ENCODE measurements around the gene ZBTB17.
"Not testable (repeated sequence)": the region's sequence is repeated elsewhere in the genome, so short reads cannot be mapped to it uniquely, and the experiment has no call there.

Gene ZBTB17

DNA sequence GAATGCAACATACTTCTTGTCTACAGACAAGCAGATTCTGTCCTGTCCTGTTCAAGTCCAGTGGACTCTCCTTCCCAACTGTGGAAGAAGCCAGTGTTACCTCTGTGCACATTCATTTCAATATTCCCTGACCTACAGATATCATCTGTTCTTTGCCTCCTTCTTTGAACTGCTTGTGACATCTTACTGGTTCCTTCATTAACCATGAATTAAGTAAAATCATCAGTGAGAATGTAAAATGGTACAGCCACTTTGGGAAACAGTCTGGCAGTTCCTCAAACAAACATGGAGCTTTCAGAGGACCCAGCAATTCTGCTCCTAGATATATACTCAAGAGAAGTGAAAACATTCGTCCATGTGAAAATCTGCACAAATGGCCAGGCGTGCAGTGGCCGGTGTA lies 34.9 kb upstream of the ZBTB17 start:
- no peak for DNase-seq

DNA sequence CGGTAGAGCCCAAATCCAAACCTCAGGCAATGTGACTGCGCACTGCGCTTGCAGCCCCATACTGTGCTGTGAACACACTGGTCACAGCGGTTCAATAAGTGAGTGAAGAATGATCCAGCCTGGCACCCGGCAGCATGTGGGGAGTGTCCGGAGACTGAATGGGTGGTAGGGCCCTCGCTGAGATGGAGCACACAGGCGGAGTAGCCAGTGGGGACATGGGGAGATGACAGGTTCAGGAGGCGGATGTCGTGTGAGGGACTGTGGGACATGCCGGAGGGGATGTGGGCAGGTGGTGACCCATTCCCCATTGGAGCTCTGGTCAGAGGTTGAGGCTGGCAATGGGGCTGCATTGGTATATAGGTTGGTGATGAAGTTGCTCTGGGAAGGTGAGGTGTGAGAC lies 33.8 kb upstream of the ZBTB17 start:
- no peak for DNase-seq

DNA sequence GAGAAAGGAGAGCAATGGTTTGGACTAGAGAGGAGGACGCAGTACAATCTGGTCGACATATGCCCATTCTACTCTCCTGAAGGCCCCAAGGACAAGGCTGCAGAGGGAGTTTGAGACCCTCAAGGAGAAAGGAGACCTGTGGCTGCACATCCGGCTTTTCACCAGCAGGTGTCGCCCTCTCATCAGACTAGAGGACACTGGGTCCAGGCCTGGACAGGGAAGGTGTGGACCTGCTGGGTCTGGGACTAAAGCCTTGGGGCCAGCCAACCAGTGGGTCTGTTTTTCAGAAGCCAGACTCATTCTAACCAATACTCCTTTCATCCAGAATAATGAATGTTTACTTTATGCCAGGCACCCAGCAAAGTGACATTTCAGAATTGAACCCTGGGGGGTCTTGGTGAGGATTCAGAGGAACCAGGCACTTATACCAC lies 33.1 kb upstream of the ZBTB17 start:
- DNase-seq = peak; percentile 37 to 38

DNA sequence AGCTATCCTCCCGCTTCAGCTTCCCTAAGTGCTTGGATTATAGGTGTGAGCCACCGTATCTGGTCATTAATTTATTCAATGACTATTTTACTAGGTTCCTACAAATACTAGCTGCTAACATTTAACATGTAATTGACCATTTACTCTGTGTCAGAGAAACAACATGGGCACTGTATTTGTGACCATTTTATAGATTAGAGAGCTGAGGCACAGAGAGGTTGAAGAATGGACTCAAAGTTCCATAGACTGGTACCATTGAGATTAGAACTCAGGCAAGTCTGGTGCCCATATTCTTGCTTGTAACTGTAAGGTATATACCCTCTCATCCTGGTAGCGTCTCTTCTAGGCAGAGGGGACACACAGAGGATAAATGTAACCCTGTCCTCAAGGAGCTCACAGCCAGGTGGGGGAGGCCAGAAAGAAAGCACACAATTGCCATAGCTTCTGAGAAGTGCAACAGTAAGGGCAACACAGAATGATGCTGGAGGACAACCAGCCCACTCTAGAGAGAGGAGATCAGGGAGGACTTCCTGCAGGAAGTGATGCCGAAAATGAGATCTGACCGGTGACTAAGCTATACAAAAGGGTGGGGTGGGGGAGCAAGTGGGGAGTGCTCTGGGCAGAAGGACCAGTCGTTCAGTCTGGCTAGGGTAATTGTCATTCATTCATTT lies 31.9 kb upstream of the ZBTB17 start:
- no peak for DNase-seq

DNA sequence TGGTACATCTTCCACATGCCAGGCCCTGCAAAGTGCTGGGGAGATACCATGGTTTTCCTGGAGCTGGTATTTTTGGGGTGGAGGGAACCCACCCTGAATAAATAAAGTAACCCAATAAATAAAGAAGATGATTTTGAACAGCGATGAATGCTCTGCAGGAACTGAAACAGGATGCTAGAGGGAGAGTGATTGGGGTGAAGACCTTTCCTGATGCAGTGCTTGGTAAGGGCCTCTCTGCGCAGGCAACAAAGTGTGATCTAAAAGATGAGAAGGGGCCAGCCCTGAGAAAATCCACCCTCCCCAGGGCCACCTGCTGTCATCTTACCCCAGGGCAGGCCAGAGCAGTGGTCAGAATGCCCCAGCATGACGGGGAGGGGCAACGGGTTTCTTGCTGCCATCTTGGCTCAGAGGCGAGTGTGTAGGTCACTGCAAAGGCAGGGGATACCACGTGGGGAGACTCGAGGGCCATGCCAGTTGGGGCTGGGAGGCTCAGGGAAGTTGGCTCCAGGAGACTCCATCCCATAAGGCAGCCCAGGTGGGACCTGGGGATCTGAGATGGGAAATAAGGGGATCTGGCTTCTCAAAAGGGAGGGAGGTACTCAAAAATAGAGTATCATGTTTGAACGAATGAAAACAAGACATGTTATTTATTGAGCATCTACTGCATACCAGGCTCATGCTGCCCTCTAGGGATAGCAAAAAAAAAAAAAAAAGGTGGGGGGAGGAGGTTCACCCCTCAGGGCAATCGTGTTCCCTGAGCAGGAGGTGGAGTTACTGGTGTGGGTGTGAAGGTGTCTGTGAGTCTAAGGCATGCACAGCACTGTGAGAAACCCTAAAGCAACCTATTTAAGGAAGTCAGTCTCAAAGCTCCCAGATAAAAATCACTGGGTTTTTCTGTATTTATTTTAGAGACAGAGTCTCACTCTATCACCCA lies 30.9 kb upstream of the ZBTB17 start:
- DNase-seq = peak in 1 of 2 experiments; percentile 8

DNA sequence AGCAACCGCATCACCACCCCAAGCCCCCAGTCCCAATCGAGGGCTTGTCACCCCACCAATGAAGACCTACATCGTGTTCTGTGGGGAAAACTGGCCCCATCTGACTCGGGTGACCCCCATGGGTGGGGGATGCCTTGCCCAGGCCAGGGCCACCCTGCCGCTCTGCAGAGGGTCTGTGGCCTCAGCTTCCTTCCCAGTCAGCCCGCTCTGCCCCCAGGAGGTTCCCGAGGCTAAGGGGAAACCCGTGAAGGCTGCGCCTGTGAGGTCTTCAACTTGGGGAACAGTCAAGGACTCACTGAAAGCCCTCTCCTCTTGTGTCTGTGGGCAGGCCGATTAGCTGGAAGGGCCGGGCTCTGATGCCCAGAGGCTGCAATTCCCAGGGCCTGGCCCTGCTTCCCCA lies 30.1 kb upstream of the ZBTB17 start:
- no peak for DNase-seq

DNA sequence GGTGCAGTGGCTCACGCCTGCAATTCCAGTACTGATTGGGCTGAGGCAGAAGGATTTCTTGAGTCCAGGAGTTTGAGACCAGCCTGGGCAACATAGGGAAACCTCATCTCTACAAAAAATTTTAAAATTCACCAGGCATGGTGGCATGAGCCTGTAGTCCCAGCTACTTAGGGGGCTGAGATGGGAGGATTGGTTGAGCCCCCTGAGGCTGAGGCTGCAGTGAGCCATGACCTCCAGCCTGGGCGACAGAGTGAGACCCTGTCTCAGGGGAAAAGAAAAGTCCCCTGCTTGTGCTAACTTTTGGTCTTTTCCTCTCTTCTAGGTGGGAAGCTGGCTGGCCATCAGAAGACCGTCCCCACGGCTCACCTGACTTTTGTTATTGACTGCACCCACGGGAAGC lies 29.7 kb upstream of the ZBTB17 start:
- no peak for DNase-seq

DNA sequence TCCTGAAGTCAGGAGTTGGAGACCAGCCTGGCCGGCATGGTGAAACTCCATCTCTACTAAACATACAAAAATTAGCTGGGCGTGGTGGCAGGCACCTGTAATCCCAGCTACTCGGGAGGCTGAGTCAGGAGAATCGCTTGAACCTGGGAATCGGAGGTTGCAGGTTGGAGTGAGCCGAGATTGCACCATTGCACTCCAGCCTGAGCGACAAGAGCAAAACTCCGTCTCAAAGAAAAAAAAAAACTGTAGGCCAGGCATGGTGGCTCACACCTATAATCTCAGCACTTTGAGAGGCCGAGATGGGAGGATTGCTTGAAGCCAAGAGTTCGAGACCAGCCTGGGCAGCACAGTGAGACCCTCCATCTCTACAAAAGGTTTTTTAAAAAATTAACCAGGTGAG lies 25.4 kb upstream of the ZBTB17 start:
- not testable (repeated sequence) for DNase-seq

DNA sequence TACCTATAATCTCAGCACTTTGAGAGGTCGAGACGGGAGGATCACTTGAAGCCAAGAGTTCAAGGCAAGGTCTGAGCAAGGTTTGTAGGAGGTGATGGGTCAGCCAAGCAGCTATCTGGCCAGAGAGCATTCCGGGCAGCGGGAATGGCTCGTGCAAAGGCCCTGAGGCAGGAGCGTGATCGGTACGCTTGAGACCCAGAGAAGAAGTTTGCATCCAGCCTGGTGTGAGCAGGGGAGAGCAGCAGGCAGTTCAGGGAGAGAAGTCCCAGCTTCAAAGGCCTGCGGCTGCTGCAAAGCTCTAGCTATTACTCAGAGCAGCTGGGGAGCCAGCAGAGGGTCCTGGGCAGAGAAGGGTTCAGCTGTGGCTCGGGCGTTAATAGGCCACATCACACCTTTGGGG lies 23.0 kb upstream of the ZBTB17 start:
- no peak for DNase-seq

DNA sequence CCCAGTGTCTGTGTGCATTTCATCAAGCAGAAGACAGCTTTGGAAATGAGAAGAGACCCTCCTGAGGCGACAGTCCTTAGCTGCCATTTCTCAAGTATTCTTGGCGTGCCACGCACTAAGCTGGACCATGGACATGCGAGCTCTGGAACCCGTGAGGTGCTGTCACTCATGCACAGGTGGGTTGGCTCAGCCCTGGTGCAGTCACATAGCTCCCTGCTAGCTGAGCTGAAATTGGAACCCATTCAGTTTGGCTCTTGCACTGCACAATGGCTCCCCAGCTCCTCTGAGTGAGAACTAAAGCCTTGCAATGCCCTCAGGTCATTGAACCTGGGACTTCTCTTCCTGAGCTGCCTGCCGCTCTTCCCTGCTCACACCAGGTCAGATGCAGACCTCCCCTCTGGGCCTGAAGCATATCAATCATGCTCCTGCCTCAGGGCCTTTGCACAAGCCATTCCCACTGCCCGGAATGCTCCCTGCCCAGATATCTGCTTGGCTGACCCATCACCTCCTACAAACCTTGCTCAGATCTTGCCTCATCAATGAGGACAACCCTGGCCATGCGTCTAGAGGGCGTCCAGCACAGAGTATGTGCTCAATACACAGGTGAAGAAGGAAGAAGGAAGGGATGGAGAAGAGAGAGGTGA lies 21.9 kb upstream of the ZBTB17 start:
- DNase-seq = no peak

DNA sequence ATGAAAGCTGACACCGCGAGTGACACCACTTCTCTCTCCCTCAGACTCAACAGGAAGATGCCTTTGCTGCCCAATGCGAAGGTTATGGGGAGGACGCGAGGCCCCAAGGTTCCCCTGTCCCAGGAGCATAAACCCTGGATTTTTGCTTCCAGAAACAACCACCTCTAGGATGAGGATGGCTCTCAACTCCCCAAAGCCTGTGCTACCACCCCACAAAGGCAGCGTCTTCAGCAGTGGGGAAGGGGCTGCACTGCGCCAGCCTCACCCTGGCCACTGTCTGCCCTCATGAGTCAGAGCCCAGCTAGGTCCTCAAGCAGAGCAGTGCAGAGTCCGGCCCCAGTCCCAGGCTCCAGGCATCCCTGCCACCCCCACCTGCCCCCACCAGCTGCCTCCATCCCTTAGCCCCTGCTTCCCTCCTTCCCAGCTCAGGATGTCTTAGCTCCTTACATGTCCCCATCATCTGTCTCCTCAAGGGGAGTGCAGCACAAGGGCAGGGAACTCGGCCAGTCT lies 21.2 kb upstream of the ZBTB17 start:
- DNase-seq = no peak

DNA sequence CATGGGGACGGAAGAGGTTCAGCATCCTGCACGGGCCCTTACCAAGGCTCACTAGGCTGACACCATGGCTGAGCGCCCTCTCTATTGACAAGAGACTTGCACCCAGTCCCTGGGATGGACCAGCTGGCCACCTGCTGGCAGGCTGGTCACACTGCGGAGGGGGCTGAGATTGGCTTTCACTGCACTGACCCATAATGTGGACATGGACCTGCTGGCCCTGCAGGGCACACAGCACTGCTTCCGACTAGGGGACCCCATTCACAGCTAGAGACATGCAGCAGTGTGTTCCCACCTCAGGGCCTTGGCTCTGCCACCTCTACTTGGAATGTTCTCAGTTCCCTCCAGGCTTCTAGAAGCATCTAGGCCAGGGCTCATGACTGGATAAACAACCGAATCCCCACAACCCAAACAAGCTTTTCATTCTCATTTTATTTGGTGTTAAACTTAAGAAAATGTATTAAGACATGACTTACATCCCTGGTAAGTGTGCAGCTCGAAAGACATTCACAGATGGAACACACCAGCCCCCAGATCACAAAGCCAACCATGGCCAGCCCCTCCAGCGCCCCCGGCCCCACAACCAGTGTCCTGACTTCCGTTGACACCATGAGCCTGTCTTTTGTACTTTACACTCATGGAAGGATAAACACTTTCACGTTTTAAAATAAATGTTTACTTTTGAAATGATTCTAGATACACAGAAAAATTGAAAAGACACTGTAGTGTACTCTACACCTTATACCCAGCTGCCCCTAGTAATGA lies 18.9 kb upstream of the ZBTB17 start:
- DNase-seq = peak; percentile 3 to 16

DNA sequence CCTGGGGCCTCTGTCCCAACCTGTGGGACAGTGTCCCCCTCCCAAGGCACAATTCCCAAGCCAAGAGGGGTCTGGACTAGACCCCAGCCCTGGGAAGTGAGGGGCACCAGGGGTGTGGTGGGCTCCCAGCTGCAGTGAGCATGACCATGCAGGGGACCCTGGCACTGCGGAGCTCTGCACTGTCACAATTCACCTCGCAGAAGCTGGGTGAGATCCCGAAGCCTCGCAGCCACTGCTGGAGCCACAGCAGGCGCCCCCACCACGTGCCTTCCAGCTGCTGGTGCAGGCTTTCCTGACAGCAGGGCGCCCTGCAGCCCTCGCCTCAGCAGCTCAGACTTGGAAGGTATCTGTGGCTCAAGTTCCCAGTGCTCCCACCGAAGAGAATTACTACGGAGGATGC lies 18.2 kb upstream of the ZBTB17 start:
- DNase-seq = no peak

DNA sequence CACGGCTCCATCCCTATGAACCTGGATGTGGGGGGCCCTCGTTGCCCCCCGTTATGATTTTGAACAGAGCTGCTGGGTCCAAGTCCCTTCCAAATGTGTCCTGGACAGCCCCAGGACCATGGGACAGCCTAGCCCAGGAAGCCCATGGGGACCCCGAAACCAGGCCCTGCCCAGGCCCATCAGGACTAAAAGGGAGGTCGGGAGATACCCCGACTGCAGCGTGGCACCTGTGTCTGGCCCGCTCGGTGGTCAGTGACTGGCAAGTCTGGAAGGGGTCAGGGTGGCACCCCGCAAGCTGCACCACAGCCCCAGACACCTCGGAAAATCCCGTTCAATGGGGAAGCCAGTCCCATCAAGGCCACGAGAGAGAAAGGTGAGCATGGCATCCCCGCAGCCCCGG lies 17.8 kb upstream of the ZBTB17 start:
- no peak for DNase-seq

DNA sequence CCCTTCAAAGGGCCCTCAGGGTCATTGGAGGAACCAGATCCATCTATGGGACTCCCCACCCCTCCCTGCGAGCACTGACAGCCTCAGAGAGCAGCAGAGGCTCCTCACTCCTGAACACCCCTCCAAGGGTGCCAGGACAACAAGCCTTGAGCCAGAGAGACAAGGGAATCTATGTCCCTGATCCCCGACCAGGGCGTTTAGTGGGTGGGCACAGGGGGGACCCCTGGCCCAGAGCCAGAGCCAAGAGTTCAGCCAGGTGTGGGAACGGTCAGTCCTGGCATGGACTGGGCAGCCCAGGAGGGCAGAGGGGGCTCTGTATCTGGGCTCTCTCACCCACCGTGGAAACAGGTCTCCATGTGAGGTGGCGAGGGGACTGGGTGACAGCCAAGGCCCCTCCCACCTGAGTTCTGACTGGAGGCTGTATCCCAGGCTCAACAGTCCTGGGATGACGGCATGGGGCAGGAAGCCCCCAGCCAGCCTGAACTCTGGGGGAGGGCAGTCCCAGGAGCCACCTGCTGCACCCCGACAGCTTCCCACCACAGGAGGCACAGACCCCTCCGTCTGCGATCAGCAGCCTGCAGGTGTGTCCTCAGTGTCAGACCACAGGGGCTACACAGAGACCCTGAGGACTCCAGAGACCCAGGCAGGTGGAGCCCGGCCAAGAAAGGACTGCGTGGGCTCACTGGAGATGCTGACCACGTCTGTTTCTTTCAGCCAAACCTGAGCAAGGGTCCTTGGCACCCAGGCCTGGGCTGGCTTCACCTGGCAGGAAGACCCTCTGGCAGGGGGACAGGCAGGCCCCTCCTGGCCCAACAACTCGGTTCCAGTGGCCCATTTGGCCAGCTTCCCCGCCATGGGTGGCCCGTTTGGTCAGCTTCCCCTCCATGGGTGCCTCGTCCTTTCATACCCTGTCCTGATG lies 16.9 kb upstream of the ZBTB17 start:
- peak; percentile 6 to 32 for DNase-seq

DNA sequence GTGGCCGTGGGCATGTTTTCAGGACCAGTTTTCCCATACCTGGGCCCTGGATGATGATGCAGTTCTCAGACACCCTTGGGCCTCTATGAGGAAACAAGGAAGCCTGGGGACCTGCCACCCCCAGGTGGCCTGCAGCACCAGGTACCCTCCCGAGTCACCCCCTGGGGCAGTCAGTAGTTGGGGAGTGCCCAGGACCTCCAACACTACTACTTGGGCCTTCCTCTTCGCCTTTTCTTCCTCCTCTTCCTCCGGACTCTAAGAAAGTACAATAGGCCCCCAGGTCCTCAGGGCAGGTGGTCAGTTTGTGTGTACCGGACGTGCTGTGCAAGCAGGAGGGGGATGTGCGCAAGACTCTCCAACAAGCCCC lies 16.3 kb upstream of the ZBTB17 start:
- no peak for DNase-seq

DNA sequence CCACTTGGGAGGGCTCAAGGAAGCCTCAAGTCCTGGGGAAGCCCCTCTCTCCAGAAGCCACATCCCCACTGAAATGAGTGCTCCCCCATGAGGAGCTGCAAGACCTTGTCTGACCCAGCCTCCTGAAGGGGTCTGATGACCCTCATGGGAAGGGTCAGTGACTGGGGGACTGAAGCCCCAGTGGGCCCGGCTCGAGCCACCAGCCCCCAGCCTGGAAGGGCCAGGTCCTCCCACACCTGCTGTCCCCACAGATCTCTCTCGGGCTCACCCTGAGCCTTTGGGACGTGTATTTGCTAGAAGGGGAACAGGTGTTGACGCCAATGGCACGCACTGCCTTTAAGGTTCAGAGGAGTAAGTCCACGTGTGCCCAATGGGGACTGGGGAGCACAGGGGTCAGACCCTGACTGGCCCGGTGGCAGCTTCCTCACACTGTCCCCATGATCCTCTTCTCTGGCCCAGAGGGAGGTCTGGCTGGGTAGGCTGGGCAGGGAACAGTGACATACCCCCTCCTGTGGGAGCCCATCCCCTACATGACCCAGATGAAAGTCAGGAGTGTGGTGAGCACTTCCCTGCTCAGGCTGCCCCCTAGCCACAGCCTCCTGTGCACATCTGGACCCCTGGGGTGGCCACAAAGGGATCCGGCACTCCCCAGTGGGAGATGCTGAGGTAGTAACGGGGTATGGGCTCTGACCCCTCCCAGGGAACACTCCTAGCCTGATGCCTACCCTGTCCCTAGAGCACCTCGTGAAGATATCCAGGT lies 15.7 kb upstream of the ZBTB17 start:
- DNase-seq = no peak

DNA sequence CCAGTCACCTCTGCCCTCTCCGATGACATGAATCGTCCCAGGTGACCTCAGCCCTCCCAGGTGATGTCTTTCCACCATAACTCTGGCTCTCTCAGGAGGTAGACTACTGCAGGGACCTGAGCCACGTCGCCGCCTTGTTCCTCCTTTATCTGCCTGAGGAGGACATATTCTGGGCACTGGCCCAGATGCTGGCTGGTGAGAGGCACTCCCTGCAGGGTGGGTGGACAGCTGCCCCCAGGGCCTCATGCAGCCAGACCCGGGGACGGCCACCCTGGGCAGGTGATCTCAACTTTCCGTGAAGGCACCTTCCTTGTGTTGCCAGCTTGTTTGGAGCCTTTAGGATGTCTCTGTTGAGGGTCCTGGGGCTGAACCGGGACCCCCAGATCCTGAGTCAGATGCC lies 13.9 kb upstream of the ZBTB17 start:
- DNase-seq = no peak

DNA sequence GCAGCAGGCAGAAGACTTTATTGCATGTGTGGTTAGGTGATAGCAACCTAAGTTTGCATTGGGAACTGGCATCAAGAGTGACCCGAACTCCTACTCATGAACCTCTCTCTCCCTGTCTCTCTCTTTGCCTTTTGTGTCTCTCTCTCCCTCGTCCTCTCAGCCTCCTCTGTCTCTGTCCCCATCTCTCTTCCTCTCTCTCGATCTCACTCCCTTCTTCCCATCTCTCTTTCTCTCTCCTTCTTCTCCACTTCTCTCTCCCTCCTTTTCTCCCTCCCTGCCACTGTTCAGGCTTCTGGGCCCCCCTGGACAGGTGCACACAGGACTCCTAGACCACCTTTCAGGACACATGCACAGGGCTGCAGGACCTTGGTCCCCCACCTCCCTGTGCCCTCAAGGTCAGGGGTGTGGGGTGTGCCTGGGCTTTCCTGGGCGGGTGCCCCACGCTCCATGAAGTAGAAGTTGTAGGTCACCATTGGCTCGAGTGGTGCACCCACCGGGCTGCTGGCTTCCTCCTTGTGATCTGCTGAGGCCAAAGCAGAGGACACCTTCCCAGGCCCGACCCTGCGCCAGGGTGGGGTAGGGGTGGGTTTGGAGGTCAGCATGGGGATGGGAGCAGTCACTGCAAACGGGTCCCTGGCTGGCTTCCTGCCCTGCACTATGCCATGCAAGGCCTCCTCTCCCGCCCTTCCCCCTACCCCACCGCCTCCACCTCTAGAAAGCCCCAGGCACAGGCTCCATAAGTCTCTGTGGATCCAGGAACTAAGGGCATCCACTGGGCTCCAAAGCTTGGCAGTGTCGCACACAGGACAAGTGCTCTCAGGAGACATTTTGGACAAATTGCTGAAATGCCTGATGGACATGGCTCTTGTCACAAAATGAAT lies 13.2 kb upstream of the ZBTB17 start:
- no peak for DNase-seq

All from Kasumi-1 (cell line).